Mesenchymal stem cell (in vitro differentiated cells and primary cell): Measurements from ENCODE around the gene RDH16.
"Not testable (repeated sequence)": the region's sequence is repeated elsewhere in the genome, so short reads cannot be mapped to it uniquely, and the experiment has no call there.

Experiments used
- DNase-seq: peaks from one replicate; pipeline ENCODE4 v3.0.0-alpha.2; 2013
- H2AFZ ChIP-seq: one replicate; pipeline ENCODE4 v1.6.1; 2013; ENCODE audit warnings: low read depth, mild to moderate bottlenecking, control low read depth, inconsistent platforms, low read length, moderate library complexity
- H2AK5ac ChIP-seq: 2 replicates; pipeline ENCODE4 v1.6.1; 2013; ENCODE audit warnings: low read length, moderate library complexity, mild to moderate bottlenecking, inconsistent platforms; ENCODE audit not compliant: severe bottlenecking
- H2BK120ac ChIP-seq: one replicate; pipeline ENCODE4 v1.6.1; 2013; ENCODE audit warnings: low read depth, mild to moderate bottlenecking, inconsistent platforms, low read length, moderate library complexity
- H2BK12ac ChIP-seq, 2 experiments: one replicate each; pipeline ENCODE4 v1.6.1; 2013; ENCODE audit warnings: inconsistent platforms in 2 of 2, low read length in 2 of 2, mild to moderate bottlenecking in 2 of 2, moderate library complexity in 2 of 2, control low read depth in 1 of 2
- H2BK15ac ChIP-seq: one replicate; pipeline ENCODE4 v1.6.1; 2013; ENCODE audit warnings: mild to moderate bottlenecking, low read depth, inconsistent platforms; ENCODE audit not compliant: poor library complexity, severe bottlenecking
- H2BK5ac ChIP-seq: 2 replicates; pipeline ENCODE4 v1.6.1; 2013; ENCODE audit warnings: low read depth, mild to moderate bottlenecking, low read length, control low read depth, inconsistent platforms; ENCODE audit not compliant: poor library complexity, severe bottlenecking
- H3K14ac ChIP-seq, 2 experiments: one replicate each; pipeline ENCODE4 v1.6.1; 2013; ENCODE audit warnings: inconsistent platforms in 2 of 2, low read length in 2 of 2, control low read depth in 1 of 2, mild to moderate bottlenecking in 1 of 2, moderate library complexity in 1 of 2
- H3K18ac ChIP-seq, 2 experiments: one replicate each; pipeline ENCODE4 v1.6.1; 2013; ENCODE audit warnings: inconsistent platforms in 2 of 2, low read length in 2 of 2, control low read depth in 1 of 2, low read depth in 1 of 2, mild to moderate bottlenecking in 1 of 2
- H3K23ac ChIP-seq, 2 experiments: one replicate each; pipeline ENCODE4 v1.6.1; 2013; ENCODE audit warnings: inconsistent platforms in 2 of 2, low read length in 2 of 2, mild to moderate bottlenecking in 2 of 2, moderate library complexity in 2 of 2, control low read depth in 1 of 2
- H3K27ac ChIP-seq: 2 replicates; pipeline ENCODE4 v1.5.1; 2013; ENCODE audit warnings: mild to moderate bottlenecking, moderate library complexity, low read length, control low read depth, inconsistent platforms; ENCODE audit not compliant: poor library complexity, severe bottlenecking
- H3K27me3 ChIP-seq, 2 experiments: 2 replicates each; pipeline versions ENCODE4 v1.6.1 to v1.7.0; 2013; ENCODE audit warnings: low read length in 2 of 2, mild to moderate bottlenecking in 2 of 2, moderate library complexity in 2 of 2, control low read depth in 1 of 2, inconsistent platforms in 1 of 2; ENCODE audit not compliant: control insufficient read depth in 1 of 2, insufficient read depth in 1 of 2
- H3K36me3 ChIP-seq, 2 experiments: 2 replicates each; pipeline versions ENCODE4 v1.6.1 to v1.7.0; 2013; ENCODE audit warnings: low read length in 2 of 2, control low read depth in 1 of 2, inconsistent platforms in 1 of 2, low read depth in 1 of 2, mild to moderate bottlenecking in 1 of 2; ENCODE audit not compliant: insufficient read depth in 2 of 2, control insufficient read depth in 1 of 2
- H3K4ac ChIP-seq, 2 experiments: one replicate each; pipeline ENCODE4 v1.6.1; 2013; ENCODE audit warnings: inconsistent platforms in 2 of 2, low read length in 2 of 2, mild to moderate bottlenecking in 2 of 2, moderate library complexity in 2 of 2, control low read depth in 1 of 2, low read depth in 1 of 2
- H3K4me1 ChIP-seq: 2 replicates; pipeline ENCODE4 v1.6.1; 2013; ENCODE audit warnings: low read depth, low read length, control low read depth; ENCODE audit not compliant: control insufficient read depth, insufficient read depth
- H3K4me2 ChIP-seq: 2 replicates; pipeline ENCODE4 v1.6.1; 2013; ENCODE audit warnings: low read length, mild to moderate bottlenecking, inconsistent platforms; ENCODE audit not compliant: poor library complexity, severe bottlenecking
- H3K4me3 ChIP-seq, 2 experiments: 2 replicates each; pipeline versions ENCODE4 v1.5.1 to v1.7.0; 2013; ENCODE audit warnings: low read length in 2 of 2, mild to moderate bottlenecking in 2 of 2, control low read depth in 1 of 2, low read depth in 1 of 2; ENCODE audit not compliant: insufficient read depth in 1 of 2
- H3K79me1 ChIP-seq: replicated peaks from 2 replicates; pipeline ENCODE4 v1.6.1; 2013; ENCODE audit warnings: mild to moderate bottlenecking, control low read depth, low read length, inconsistent platforms; ENCODE audit not compliant: poor library complexity, severe bottlenecking
- H3K9ac ChIP-seq: 2 replicates; pipeline ENCODE4 v1.7.0; 2013; ENCODE audit warnings: mild to moderate bottlenecking, low read length, moderate library complexity
- H3K9me3 ChIP-seq: 2 replicates; pipeline ENCODE4 v1.7.0; 2013; ENCODE audit warnings: mild to moderate bottlenecking, low read length; ENCODE audit not compliant: control insufficient read depth
- H4K8ac ChIP-seq: one replicate; pipeline ENCODE4 v1.6.1; 2013; ENCODE audit warnings: inconsistent platforms, mild to moderate bottlenecking, low read length, moderate library complexity
- H4K91ac ChIP-seq: one replicate; pipeline ENCODE4 v1.6.1; 2013; ENCODE audit warnings: mild to moderate bottlenecking, low read length, inconsistent platforms
- WGBS: methylation state at CpG from one replicate; pipeline ENCODE4 v1.1.7; 2013; ENCODE audit warnings: mixed read lengths; 5-methylcytosine and 5-hydroxymethylcytosine counted together

The RDH16 gene

GRCh38 chr12:56916296-56916995, 41.0 kb downstream of the RDH16 start:
- peaks cover 14 to 22% of the 10 kb centered on the region in 2 experiments for H3K27me3 ChIP-seq
- no peak overlapping the region for H2BK12ac ChIP-seq
- no peaks in the 10 kb centered on the region for H3K79me1 ChIP-seq
- no peak overlapping the region for H3K23ac ChIP-seq
- H4K91ac ChIP-seq, result no peak overlapping the region
- no peak overlapping the region for H3K18ac ChIP-seq
- 66% methylated on average over 4 of the region's 4 CpGs for WGBS
- no peak overlapping the region for H3K14ac ChIP-seq
- H3K4me1 ChIP-seq, result no peaks in the 10 kb centered on the region
- no peak overlapping the region for H3K4me3 ChIP-seq
- H3K27ac ChIP-seq, result no peak overlapping the region
- H3K36me3 ChIP-seq, result no peaks in the 10 kb centered on the region
- no peak overlapping the region for H2AFZ ChIP-seq
- H4K8ac ChIP-seq, result no peak overlapping the region
- H3K9me3 ChIP-seq, result peaks cover 7% of the 10 kb centered on the region
- H2BK120ac ChIP-seq, result no peak overlapping the region
- DNase-seq, result no peak
- H3K9ac ChIP-seq, result no peak overlapping the region
- no peak overlapping the region for H2AK5ac ChIP-seq
- no peak overlapping the region for H3K4ac ChIP-seq
- H2BK5ac ChIP-seq, result no peak overlapping the region
- H3K4me2 ChIP-seq, result no peak overlapping the region
- H2BK15ac ChIP-seq, result no peak overlapping the region

- H2AFZ ChIP-seq, result no peak overlapping the region
- H4K8ac ChIP-seq, result no peak overlapping the region
- no peak overlapping the region for H3K4me3 ChIP-seq
- no peak overlapping the region for H3K4me2 ChIP-seq
- no peaks in the 10 kb centered on the region for H3K4me1 ChIP-seq
- H2AK5ac ChIP-seq, result no peak overlapping the region
- no peak overlapping the region for H4K91ac ChIP-seq
- H3K18ac ChIP-seq, result no peak overlapping the region
- H2BK120ac ChIP-seq, result no peak overlapping the region
- WGBS, result 90% methylated on average over 3 of the region's 3 CpGs
- no peak overlapping the region for H2BK5ac ChIP-seq
- H3K27me3 ChIP-seq, result peaks cover 15 to 27% of the 10 kb centered on the region in 2 experiments
- no peak overlapping the region for H2BK12ac ChIP-seq
- no peak overlapping the region for H3K4ac ChIP-seq
- no peak overlapping the region for H3K23ac ChIP-seq
- H3K9me3 ChIP-seq, result peaks cover 14% of the 10 kb centered on the region
- no peak for DNase-seq
- no peaks in the 10 kb centered on the region for H3K79me1 ChIP-seq
- no peaks in the 10 kb centered on the region for H3K36me3 ChIP-seq
- no peak overlapping the region for H3K14ac ChIP-seq
- no peak overlapping the region for H3K27ac ChIP-seq
- no peak overlapping the region for H2BK15ac ChIP-seq
- H3K9ac ChIP-seq, result no peak overlapping the region
Observed at GRCh38 chr12:56914724-56915123, 42.7 kb downstream of the RDH16 start.

- DNase-seq, result no peak
- Histone ChIP-seq H3K4ac (no peak overlapping the region), H2BK120ac (no peak overlapping the region), H3K36me3 (no peaks in the 10 kb centered on the region), H2AK5ac (no peak overlapping the region), H2BK5ac (no peak overlapping the region), H4K91ac (no peak overlapping the region), H3K4me2 (no peak overlapping the region), H3K23ac (no peak overlapping the region), H3K4me1 (no peaks in the 10 kb centered on the region), H2BK12ac (no peak overlapping the region), H3K9ac (no peak overlapping the region), H2BK15ac (no peak overlapping the region), H3K27me3 (peaks cover 15 to 27% of the 10 kb centered on the region in 2 experiments), H3K79me1 (no peaks in the 10 kb centered on the region), H4K8ac (no peak overlapping the region), H2AFZ (no peak overlapping the region), H3K18ac (no peak overlapping the region), H3K14ac (no peak overlapping the region), H3K9me3 (peaks cover 18% of the 10 kb centered on the region), H3K4me3 (no peak overlapping the region), H3K27ac (no peak overlapping the region)
Observed at GRCh38 chr12:56914256-56914655, 43.2 kb downstream of the RDH16 start.

- 32% methylated on average over 2 of the region's 2 CpGs for WGBS
- H4K91ac ChIP-seq, H2BK15ac ChIP-seq, H3K27ac ChIP-seq, H3K4me3 ChIP-seq, H3K36me3 ChIP-seq, DNase-seq, H4K8ac ChIP-seq, H3K23ac ChIP-seq, H3K14ac ChIP-seq, H3K9ac ChIP-seq, H2BK5ac ChIP-seq, H3K4me1 ChIP-seq, H2AK5ac ChIP-seq, H2BK120ac ChIP-seq, H3K4ac ChIP-seq, H3K4me2 ChIP-seq, H3K79me1 ChIP-seq, H2AFZ ChIP-seq, H3K18ac ChIP-seq, H2BK12ac ChIP-seq: not testable (repeated sequence)
- Histone ChIP-seq H3K27me3 (peaks cover 10 to 12% of the 10 kb centered on the region in 2 experiments), H3K9me3 (peaks cover 20% of the 10 kb centered on the region)
Observed at GRCh38 chr12:56909403-56909802, 48.0 kb downstream of the RDH16 start.
